ENCODE data around the gene LRRC8A.
"Not testable (repeated sequence)": the region's sequence is repeated elsewhere in the genome, so short reads cannot be mapped to it uniquely, and the experiment has no call there.

The LRRC8A gene

GRCh38 chr9:128870128-128870940, 11.6 kb upstream of the LRRC8A start:
- no peak for DNase-seq

GRCh38 chr9:128870941-128871265, 11.0 kb upstream of the LRRC8A start:
- DNase-seq, result not testable (repeated sequence)

- DNase-seq, result no peak
These were observed 4.1 kb upstream of the LRRC8A start for GRCh38 chr9:128877852-128878251.

DNA sequence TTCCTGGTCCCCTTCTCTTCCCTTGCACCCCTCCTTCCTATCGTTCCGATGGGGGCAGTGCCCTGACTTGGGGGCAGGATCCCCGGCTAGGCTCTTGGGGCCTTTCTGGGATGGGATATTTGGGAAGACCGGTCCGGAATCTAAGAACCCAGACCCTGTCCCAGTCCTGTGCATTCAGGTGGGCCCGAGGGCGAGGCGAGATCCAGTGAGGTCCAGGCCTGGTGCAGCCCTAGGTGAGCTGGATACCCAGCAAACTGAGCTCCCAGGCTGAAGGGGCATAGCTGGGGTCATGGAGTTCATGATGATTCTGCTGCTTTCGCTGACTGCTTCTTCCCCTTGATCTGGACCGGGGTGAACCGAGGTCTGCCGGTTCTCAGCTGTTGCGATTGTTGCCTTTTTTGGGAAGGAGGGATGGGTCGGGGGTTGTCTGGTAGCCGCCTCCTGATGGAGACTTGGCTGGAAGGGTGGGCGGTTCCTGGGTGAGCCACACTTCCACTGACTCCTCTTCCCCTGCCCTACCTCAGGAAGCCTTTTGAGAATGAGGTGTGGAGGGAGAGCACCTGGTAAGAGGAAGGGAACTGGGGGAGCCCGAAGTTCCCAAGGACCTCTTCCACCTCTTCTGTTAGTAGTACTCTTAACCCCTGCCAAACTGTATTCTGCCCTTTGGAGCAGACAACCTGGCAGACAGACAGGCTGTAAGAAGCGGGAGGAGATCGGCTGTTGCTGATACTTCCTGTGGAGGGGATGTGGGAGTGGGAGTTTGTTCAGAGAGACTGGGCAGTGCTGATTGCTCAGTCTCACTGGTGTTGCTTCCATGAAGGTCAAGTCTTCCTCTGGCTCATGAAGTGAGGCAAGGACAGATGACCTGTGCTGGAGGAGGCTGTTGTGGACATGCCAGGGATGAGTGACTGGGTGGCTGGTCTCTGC, 1.0 kb downstream of the LRRC8A start:
- DNase-seq, result no peak

DNA sequence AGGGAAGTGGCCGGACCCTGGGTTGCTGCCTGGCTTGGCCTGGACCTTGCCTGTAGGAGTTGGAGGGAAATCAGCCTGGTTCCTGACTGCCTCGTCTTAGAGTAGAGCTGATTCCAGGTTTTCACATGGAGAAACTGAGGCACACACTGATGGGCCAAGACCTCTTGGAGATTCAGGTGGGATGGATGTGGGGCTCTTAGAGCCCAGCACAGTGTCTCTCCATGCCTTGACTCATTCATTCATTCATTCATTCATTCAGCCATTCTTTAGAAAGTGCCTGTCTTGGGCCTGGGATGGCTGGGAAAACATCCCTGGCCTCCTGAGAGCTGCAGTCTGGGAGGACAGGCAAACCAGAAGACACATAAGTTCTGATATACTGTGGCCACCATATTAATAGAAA, 2.2 kb downstream of the LRRC8A start:
- DNase-seq, result no peak

- DNase-seq, result no peak
These were observed 3.4 kb downstream of the LRRC8A start for GRCh38 chr9:128885376-128885775.

GRCh38 chr9:128885798-128886197, 3.9 kb downstream of the LRRC8A start:
- DNase-seq, result no peak

GRCh38 chr9:128886211-128886891, 4.4 kb downstream of the LRRC8A start:
- no peak for DNase-seq

DNA sequence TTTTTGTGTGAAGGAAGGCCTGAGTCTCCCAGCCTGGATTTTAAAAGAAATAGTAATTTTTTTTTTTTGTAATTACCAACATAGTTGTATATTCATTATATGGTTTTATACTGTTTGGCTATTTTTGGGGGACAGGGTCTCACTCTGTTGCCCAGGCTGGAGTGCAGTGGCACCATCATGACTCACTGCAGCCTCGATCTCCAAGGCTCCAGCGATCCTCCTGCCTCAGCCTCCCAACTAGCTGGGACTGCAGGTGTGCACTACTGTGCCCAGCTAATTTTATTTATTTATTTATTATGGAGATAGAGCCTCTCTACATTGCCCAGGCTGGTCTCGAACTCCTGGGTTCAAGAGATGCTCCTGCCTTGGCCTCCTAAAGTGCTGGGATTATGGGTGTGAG, 5.1 kb downstream of the LRRC8A start:
- DNase-seq, result no peak

DNA sequence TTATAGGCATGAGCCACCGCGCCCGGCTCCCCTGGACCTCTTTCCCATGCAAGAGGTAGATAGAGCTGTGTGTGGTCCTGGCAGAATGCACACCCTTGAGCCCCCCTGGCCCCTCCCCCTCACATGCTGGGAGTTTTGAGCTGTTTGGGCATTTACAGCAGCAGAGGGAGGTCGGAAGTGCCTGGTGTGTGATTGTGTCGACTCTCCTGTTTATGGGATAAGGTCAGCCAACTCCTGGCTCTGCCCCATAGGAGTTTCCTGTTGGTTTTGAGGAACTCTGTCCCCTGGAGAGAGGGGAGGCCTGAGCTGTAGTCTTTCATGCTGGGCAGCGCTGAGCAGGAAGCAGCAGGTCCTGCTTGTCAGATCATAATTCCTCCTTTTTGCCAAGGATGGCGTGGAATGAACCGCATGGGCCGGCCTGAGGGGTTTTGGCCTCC, 6.0 kb downstream of the LRRC8A start:
- DNase-seq, result no peak

DNA sequence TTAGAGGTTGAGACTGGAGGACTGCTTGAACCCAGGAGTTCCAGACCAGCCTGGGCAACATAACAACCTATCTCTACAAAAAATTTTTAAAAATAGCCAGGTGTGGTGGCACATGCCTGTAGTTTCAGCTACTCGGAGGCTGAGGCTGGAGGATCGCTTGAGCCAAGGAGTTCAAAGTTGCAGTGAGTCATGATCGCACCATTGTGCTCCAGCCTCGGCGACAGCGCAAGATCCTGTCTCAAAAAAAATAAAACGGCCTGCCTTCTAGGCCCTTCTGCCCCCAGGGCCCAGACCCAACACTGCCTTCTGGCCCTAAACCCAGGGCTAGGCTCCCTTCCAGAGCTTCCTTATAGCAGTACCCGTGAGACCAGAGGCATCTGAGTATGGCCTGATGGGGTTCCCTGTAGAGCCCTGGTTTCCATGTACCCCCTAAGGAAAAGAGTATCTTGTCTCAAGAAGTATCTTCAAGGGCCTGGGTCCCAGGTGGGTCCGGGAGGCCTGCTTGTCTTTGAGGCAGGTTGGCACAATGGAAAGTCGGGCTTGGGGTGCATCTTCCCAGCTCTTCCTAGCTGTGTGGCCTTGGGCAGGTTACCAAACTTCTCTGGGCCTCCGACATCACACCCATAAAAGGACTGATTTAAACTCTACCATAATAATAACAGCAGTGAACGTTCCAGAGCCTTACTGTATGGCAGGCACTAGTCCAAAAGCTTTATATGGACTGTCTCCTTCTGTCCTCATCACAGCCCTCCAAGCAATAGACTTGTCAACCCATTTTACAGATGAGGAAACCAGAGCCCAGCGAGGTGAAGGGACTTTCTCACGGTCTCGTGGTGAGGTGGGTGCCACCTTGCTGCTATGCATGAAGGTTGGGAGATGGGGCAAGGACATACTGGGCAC, 9.6 kb downstream of the LRRC8A start:
- no peak for DNase-seq

DNA sequence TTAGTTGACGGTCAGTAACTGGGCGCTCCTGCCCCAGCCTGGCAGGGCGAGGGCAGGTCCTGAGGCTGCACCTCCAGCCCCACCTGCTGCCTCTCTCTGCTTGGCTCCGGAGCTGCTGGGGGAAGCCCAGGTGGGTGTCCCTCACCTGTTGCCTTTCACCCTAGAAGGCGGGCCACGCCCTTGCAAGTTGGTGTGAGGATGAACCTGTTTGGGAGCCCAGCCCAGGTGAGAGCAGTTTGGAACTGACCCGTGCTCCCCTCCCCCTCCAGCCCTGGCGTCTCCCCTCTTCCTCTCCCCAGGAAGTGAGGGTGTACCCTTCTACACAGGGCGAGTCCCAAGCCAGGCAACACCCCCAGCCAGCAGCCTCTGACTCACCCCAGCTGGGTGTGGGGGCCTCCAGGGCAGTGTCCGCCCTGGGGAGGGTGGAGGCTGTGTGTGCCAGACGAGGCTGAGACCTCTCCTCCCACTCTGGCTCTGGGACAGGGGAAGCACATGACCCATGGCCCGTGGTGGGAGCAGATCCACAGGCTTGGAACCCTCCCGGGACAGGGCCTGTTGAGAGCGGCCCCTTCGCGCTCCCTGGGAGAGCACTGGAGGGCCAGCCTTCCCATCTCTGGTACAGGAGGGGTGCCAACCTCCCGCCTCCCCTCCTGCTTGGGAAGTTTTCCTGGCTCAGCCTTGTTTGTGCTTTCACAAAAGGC, 10.4 kb downstream of the LRRC8A start:
- no peak for DNase-seq

GRCh38 chr9:128893354-128893753, 11.4 kb downstream of the LRRC8A start:
- no peak for DNase-seq

- no peak for DNase-seq
These were observed 12.8 kb downstream of the LRRC8A start for GRCh38 chr9:128894764-128895163.

DNA sequence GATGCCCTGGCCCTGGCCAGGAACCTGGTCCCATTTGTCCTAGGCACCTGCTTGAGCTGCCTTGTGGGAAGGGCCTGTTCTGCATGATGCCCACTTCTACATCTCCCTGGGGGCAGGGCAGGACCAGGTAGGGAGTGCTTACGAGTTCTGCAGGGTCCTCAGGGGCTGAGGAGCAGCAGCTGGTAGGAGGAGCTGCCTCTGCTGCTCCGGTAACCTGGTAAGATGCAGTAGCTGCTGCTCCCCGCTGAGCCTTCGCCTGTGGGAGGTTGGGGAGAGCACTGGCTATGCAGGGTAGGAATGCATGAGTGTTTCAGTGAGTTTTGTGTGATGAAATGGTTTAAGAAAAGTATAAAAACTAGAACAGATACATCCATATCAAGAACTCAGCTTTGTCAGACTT, 13.6 kb downstream of the LRRC8A start:
- DNase-seq, result peak; percentile 16

DNA sequence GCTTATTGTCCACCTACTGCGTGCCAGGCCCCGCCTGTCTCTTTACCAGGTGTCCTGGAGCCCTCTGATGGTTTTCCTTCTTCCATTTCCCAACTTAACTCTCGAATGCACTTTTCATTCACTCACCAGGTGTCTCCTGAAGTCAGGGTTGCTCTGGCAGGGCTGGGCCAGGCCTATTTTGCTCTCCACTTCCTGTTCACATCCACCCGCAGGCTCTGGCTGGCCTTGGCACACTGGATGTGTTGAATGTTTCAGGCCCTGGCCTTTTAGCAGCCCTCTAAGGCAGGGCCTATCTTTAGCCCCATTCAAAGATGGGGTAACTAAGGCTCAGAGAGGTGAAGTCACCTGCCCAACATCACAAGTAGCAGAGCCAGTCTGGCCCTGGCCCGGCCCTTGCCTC, 16.4 kb downstream of the LRRC8A start:
- DNase-seq, result no peak

GRCh38 chr9:128898845-128899565, 17.1 kb downstream of the LRRC8A start:
- no peak for DNase-seq

GRCh38 chr9:128899566-128900322, 17.8 kb downstream of the LRRC8A start:
- DNase-seq, result no peak

GRCh38 chr9:128901379-128901778, 19.4 kb downstream of the LRRC8A start:
- no peak for DNase-seq

GRCh38 chr9:128901822-128902221, 19.9 kb downstream of the LRRC8A start:
- DNase-seq, result no peak

Measured in NCI-H345 (cell line).